Activated naive CD8-positive, alpha-beta T cell treated with anti-CD3 and anti-CD28 coated beads for 36 hours (primary cell): ENCODE results near the gene CDHR2. TPM values are rescaled to one million over a fixed set of nuclear protein-coding genes. Genes with fewer than 3 reads are reported as not detected.

Experiments used
- DNase-seq: peaks from one replicate; pipeline ENCODE4 v3.0.0; 2021
- H3K27ac Mint-ChIP-seq: one replicate; pipeline ENCODE4 v1.8.0; 2022; ENCODE audit warnings: mild to moderate bottlenecking, moderate library complexity, mixed read lengths
- H3K27me3 Mint-ChIP-seq: one replicate; pipeline ENCODE4 v1.8.0; 2022; ENCODE audit warnings: mild to moderate bottlenecking, mixed read lengths
- H3K36me3 Mint-ChIP-seq: one replicate; pipeline ENCODE4 v1.8.0; 2021; ENCODE audit warnings: mild to moderate bottlenecking, mixed read lengths
- H3K4me1 Mint-ChIP-seq: one replicate; pipeline ENCODE4 v1.8.0; 2021; ENCODE audit warnings: mixed read lengths
- H3K4me3 Mint-ChIP-seq: one replicate; pipeline ENCODE4 v1.8.0; 2022; ENCODE audit warnings: mild to moderate bottlenecking, moderate library complexity, mixed read lengths
- H3K9me3 Mint-ChIP-seq: one replicate; pipeline ENCODE4 v1.8.0; 2022; ENCODE audit warnings: mixed read lengths
- total RNA-seq, 2 experiments: library from RNA; stranded (reverse); gene quantifications; one replicate each; pipeline ENCODE4 v1.2.3, GENCODE V29; 2021

Gene CDHR2
- total RNA-seq, 2 experiments from 2014 or later = 0.31 to 0.44 TPM

DNA sequence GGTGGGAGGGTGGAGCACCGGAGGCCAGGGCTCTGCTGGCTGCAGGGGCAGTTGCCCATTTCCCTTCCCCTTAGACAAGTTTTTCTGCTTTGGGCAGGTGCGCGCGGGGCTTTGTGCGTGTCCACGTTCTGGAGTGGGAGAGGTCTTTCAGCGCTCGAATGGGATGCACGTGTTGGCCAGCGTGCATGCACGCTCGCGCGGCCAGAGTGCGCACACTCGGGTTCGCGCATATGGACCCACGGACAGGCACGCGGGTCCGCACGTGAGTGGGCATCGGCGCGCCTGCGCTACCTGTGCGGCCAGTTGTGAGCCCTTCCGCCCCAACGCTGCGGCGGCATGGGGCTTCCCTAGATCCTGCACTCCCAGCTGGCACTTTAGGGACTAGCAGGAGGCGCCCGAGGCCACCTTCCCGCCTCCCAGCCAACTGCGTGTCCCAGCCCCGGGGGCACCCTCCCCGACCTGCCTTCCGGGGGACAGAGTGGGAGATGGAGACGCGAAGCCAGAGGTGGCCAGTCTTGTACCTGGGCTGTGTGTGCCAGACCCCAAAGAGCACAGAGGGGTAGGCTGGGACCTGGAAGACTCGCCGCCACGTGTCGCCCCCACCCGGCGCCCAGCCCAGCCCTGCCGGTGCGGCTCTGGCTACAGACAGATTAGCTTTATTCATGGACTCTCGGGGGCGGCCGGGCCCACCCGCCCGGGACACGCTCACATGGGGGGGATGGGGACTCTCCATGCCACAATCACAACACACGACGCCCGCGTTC is 70.6 kb downstream of the CDHR2 start:
- Mint-ChIP-seq H3K27ac (no peak overlapping the region), H3K4me1 (peaks cover 8% of the 10 kb centered on the region), H3K4me3 (peak overlapping the region; percentile 62), H3K36me3 (no peaks in the 10 kb centered on the region), H3K9me3 (no peaks in the 10 kb centered on the region), H3K27me3 (peaks cover 72% of the 10 kb centered on the region)
- DNase-seq = no peak

DNA sequence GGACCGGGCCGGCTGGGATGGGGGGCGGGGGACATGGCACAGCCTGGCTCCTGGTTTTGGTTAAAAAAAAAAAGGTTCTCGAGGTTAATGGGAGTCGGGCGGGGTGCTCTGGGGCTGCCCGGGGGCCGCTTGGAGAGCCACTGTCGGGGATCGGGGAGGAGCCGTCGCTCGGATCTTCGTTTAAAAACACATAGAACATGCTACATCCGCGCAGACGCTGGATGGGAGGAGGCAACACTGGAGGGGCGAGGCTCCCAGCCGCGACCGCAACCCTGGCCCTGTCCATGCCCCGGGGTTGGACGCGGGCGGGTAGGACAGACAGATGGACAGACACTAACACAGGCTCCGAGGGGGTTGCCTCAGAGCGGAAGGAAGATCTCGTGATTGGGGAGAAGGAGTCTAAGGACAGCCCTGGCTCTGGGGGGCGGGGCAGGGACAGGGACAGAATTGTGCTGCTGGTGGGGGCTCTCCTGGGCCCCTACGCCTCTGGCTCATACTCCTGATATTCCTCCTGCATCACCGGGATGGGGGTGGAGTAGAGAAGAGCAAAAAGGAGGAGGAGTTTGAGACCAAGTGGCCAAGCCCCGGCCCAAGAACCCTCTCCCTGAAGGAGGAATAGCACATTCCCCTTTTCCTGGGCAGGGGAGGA is 71.3 kb downstream of the CDHR2 start:
- H3K4me3 Mint-ChIP-seq = peak overlapping the region; percentile 62
- H3K4me1 Mint-ChIP-seq = peaks cover 8% of the 10 kb centered on the region
- no peak for DNase-seq
- no peak overlapping the region for H3K27ac Mint-ChIP-seq
- no peaks in the 10 kb centered on the region for H3K36me3 Mint-ChIP-seq
- H3K27me3 Mint-ChIP-seq = peaks cover 66% of the 10 kb centered on the region
- H3K9me3 Mint-ChIP-seq = no peaks in the 10 kb centered on the region

DNA sequence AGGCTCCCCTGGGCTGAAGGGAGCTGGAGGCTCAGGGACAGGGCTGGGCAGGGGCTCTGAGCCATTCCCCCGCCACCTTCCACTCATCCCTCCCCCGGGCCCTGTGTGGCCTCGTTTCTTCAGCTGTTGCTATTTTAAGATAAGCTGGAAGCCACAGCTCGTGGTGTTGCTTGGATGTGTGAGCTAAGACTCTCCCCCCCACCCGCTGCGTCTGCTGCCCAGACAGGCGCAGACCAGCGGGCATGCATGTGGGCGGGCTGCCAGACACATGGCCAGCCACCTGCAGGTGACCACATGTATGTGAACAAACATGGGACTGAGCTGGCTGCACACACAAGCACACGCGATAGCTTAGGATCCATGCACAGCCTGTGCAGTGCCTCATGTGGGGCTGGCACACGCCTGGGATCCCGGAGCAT is 72.5 kb downstream of the CDHR2 start:
- no peaks in the 10 kb centered on the region for H3K9me3 Mint-ChIP-seq
- no peak overlapping the region for H3K4me3 Mint-ChIP-seq
- H3K27me3 Mint-ChIP-seq = peaks cover 59% of the 10 kb centered on the region
- peaks cover 8% of the 10 kb centered on the region for H3K4me1 Mint-ChIP-seq
- DNase-seq = no peak
- no peak overlapping the region for H3K27ac Mint-ChIP-seq
- no peaks in the 10 kb centered on the region for H3K36me3 Mint-ChIP-seq

DNA sequence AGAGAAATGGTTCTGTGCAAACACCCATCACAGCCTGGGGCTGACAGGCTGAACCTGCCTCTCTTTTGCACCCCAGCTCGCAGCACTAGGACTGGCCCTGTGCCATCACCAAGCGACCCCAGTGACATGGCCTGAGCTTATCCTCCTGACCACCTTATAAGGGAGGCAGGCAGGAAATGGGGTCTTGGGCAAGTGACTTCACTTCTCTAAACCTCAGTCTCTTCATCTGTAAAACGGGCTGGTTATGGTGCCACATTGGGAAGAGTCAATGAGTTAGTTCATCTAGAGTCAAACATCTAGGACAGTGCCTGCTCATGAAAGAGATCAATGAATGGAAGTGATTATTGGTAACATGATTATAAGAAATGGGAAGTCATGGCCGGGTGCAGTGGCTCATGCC is 75.0 kb downstream of the CDHR2 start:
- H3K9me3 Mint-ChIP-seq = no peaks in the 10 kb centered on the region

DNA sequence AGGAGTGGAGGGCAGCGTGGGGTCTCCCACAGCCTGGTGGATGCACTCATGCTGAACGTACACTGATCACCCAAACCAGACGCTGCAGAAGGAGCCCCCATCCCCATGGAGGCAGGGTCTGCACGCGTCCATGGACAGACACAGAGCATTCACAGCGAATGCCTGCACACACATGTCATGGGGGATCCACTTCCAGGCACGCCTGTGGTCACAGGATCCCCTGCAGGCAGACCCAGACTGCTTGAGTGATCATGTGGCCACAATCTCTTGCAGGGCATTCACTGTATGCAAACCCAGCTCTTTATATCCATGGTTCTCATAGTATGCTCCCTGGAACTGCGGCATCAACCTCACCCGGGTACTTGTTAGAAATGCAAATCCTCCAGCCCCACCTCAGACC is 75.8 kb downstream of the CDHR2 start:
- H3K36me3 Mint-ChIP-seq = no peaks in the 10 kb centered on the region
- no peak overlapping the region for H3K27ac Mint-ChIP-seq
- no peaks in the 10 kb centered on the region for H3K9me3 Mint-ChIP-seq
- peaks cover 6% of the 10 kb centered on the region for H3K4me1 Mint-ChIP-seq
- H3K27me3 Mint-ChIP-seq = peaks cover 62% of the 10 kb centered on the region
- no peak overlapping the region for H3K4me3 Mint-ChIP-seq
- no peak for DNase-seq

More for the DNA sequence above, 75.0 kb downstream of the CDHR2 start:
- H3K36me3 Mint-ChIP-seq = no peaks in the 10 kb centered on the region
- H3K27me3 Mint-ChIP-seq = peaks cover 61% of the 10 kb centered on the region
- no peak for DNase-seq
- no peak overlapping the region for H3K4me3 Mint-ChIP-seq
- no peak overlapping the region for H3K27ac Mint-ChIP-seq
- H3K4me1 Mint-ChIP-seq = peaks cover 6% of the 10 kb centered on the region

DNA sequence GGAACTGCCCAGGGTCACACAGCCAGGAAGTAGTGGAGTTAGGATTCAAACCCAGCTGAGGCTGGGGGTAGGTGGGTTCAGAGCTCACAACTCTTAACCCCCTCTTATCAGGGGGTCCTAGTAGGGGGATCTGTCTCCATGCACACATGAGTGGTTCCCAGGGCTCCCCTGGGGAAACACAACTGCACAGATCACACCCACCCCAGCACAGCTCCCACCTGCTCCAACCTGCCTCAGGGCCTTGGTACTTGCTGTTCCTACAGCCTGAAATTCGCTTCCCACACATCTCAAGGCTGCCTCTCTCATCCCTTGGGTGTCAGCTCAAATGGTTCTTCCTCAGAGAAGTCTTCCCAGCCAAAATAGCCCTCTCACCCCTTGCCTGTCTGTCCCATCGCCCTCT is 76.4 kb downstream of the CDHR2 start:
- H3K4me3 Mint-ChIP-seq = no peak overlapping the region
- H3K4me1 Mint-ChIP-seq = peaks cover 3% of the 10 kb centered on the region
- no peaks in the 10 kb centered on the region for H3K36me3 Mint-ChIP-seq
- H3K9me3 Mint-ChIP-seq = no peaks in the 10 kb centered on the region
- H3K27ac Mint-ChIP-seq = no peak overlapping the region
- no peak for DNase-seq
- H3K27me3 Mint-ChIP-seq = peaks cover 59% of the 10 kb centered on the region

DNA sequence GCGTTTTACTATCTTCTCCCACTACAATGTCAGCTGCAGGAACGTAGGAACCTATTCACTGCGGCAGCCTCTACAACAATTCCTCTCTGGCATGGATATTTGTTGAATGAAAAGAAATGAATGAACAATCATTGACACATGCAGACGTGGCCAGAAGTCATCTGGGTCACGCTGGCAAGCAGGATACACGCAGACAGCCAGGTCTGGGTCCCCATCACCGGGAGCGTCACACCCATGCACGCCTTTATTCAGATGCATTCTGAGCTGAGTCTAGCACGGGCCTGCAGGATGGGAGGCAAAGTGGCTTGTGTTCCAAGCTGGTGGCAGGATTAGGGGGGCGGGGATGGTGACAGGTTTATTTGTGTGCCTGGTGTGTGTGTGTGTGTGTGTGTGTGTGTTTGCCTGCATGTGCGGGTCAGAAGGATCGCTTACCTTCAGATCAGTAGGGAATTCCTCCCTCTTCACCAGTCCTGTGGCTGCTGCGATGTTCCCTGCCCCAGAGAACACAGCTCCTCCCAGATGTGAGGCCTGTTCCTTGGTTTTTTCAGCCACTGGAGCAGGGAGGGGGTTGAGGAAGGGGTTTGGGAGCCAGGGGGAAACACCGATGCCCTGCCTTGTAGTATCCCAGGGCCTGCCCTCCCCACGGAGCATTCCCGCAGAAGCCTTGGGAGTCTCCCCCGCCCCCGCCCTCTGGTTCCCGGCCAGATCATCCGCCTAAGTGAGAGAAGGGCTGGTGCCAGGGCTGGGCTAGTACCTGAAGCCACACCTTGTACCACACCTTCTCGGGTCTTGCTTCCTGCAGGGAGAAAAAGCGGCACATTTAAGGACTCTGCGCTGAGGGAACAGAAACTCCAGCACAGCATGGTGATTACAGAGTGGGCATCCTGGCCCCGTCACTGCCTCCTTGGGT is 77.1 kb downstream of the CDHR2 start:
- Mint-ChIP-seq H3K36me3 (no peaks in the 10 kb centered on the region), H3K27ac (no peak overlapping the region), H3K27me3 (peaks cover 59% of the 10 kb centered on the region), H3K4me3 (no peak overlapping the region), H3K4me1 (peaks cover 6% of the 10 kb centered on the region), H3K9me3 (no peaks in the 10 kb centered on the region)
- DNase-seq = no peak

DNA sequence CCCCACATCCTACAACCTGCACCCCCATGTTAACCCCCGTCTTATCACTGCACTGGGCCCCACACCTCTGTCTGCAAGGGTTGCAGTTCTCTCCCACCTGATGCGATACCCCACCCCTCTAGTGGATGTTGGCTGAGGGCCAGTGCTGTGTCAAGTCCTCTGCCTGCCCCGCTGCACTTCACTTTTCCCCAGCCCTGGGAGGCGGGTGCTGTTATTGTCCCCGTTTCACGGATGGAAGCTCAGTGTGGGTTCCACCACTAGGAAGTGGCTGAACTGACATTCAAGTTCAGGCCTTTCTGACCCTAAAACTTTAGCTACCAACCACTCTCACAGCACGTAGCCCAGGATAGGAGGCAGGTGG is 77.7 kb downstream of the CDHR2 start:
- Mint-ChIP-seq H3K36me3 (no peaks in the 10 kb centered on the region), H3K9me3 (no peaks in the 10 kb centered on the region), H3K27me3 (peaks cover 63% of the 10 kb centered on the region), H3K4me3 (no peak overlapping the region), H3K27ac (no peak overlapping the region), H3K4me1 (peaks cover 6% of the 10 kb centered on the region)
- no peak for DNase-seq

DNA sequence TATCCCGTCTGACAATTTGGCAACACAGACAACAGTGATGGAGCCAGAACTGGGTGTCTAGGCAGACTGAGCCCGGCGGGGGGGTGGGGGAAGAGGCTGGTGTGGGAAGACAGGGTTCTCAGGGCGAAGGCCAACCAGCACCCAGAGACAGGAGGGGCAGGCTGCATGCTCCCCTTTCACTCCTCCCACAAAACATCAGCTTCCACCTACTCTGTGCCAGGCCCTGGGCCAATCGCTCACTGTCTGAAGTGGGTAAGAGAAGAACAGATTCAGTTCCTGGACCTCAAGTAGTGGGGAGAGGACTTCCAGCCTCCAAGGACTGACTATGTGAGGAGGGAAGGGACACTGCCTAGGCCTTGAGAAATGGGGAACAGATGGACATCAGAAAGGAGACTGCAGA is 78.4 kb downstream of the CDHR2 start:
- Mint-ChIP-seq H3K27ac (no peak overlapping the region), H3K4me3 (no peak overlapping the region)

DNA sequence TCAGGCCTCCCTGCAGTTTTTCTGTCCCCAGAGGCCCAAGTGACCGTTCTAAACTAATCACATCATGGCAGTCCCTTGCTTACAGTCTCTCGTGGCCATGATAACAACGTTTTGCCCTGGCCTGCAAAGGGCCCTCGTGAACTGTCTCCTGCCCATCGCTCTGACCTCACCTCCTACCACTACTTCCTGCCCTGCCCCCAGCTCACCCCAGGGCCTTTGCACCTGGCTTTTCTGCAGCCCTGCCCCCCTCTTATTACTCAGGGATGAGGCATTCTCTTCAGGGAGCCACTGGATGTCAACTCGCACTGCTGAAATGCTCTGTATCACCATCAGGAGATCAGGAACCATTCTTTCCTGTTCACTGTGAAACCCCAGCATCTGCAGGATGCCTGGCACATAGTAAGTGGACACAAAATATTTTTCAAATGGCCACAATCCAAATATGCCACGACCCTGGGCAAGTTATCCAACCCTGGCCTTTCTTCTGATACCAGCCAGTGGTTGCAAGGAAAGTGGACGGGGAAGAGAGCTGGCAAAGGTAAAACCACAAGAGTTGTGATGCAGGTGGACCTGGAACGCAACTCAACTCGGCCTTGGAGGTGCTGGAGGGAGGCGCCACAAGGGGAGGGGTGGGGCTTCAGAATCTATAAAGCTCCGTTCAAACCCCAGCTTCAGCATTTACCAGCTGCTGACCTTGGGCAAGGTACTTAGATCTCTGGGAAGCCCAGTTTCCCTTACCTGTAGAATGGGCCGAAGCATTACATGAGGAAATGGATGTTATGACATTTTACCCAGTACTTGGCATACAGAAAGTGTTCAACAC is 79.5 kb downstream of the CDHR2 start:
- Mint-ChIP-seq H3K27ac (no peak overlapping the region), H3K4me1 (peaks cover 8% of the 10 kb centered on the region), H3K9me3 (no peaks in the 10 kb centered on the region), H3K27me3 (peaks cover 72% of the 10 kb centered on the region), H3K36me3 (no peaks in the 10 kb centered on the region), H3K4me3 (no peak overlapping the region)
- DNase-seq = no peak

More for the DNA sequence above, 78.4 kb downstream of the CDHR2 start:
- DNase-seq = no peak
- H3K4me1 Mint-ChIP-seq = peaks cover 6% of the 10 kb centered on the region
- no peaks in the 10 kb centered on the region for H3K36me3 Mint-ChIP-seq
- peaks cover 62% of the 10 kb centered on the region for H3K27me3 Mint-ChIP-seq
- H3K9me3 Mint-ChIP-seq = no peaks in the 10 kb centered on the region

DNA sequence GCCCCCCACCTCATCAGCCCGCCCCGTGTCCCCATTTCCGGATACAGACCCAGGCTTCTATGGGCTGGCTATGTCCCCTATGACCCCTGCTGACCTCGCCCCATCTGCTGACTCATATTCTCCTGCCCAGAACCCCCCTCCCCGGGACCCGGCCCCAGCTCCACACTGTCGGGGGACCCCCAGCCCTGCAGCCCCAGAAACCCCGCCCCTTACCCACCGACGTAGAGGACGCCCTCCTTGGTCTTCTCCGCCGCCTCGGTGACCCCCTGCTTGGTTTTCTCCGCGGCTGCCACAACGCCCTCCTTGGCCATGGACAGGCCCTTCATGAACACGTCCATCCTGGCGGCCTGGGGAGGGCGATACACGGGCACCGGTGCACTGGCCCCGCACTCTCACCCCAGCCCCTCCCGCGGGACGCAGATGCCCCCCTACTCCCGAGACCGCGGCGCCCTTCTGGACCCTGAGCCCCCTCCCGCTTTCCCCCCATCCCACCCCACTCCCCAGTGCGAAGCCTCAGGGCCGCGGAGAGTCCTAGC is 80.2 kb downstream of the CDHR2 start:
- no peak for DNase-seq
- H3K9me3 Mint-ChIP-seq = no peaks in the 10 kb centered on the region
- no peak overlapping the region for H3K27ac Mint-ChIP-seq
- no peaks in the 10 kb centered on the region for H3K36me3 Mint-ChIP-seq
- peaks cover 74% of the 10 kb centered on the region for H3K27me3 Mint-ChIP-seq
- H3K4me3 Mint-ChIP-seq = peak overlapping the region; percentile 44
- H3K4me1 Mint-ChIP-seq = peaks cover 11% of the 10 kb centered on the region

DNA sequence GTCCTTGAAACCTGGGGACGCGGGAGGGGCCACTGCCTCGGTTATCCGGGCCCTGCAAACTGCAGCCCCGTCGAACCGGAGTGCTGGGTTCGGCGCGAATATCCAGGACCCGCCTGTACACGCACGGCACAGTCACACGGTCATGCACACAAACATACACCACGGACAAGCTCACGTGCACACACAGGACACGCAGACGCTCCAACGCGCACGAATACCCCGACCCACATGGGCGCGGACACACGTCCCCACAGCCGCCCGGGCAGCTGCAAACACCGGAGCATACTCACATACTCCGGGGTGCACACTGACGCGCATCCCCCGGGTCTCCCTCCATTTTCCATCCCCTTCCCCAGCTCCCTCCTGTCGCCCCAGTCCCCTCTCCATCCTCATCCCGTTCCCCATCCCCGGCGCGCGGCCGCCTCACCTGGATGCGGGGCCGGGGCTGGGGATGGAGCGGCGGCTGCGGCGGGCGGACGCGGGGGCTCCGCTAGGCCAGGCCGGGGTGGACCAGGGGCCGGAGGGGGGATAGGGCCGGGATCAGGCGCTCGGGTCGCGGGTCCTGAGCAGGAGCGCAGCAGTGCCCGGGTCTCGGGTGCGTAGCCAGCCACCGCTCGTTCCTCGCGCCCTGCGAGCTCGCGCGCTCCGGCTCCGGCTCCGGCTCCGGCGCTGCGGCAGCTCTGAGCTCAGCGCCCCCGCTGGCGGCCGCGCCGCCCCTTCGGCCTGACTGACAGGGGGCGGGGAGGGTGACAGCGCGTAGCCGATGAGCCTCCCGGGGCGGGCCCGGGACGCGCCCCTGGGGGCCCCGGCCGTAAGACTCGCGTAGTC is 80.9 kb downstream of the CDHR2 start, which contains the start of the genes EIF4E1B and SNCB:
TSS of gene EIF4E1B (plus strand) at position 823 of the 828 bp plus-strand sequence. CDS start 12,113 bp downstream, outside the sequence.
TSS of gene SNCB (minus strand) at position 682 of the 828 bp plus-strand sequence. CDS start 880 bp downstream, outside the sequence.
- peaks cover 78% of the 10 kb centered on the region for H3K27me3 Mint-ChIP-seq

DNA sequence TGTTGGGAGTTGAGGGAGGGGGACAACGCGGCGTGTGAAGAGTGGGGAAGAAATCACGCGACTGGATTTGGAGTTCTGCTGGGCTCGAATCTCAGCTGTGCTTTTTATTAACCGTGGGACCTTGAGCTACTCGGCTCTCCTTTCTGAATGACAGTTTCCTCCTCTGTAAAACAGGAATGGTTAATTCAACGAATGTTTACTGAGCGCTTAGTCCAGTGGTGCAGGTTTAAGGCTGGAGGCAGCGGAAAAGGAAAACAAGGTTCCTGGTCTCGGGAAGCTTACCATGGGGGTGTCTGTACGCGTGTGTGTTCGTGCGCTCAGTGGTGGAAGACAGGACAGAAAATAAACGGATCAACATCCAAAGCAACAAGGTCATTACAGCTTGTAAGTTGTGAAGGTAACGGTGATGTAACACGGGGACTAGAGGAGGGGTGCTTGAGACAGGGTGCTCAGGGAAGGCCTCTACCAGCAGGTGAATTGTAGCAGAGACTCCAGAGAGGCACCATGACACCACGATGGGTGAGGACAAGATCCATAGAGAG is 81.6 kb downstream of the CDHR2 start:
- Mint-ChIP-seq H3K4me3 (peak overlapping the region; percentile 40), H3K36me3 (no peaks in the 10 kb centered on the region), H3K4me1 (peaks cover 11% of the 10 kb centered on the region), H3K9me3 (no peaks in the 10 kb centered on the region), H3K27ac (no peak overlapping the region), H3K27me3 (peaks cover 84% of the 10 kb centered on the region)
- no peak for DNase-seq

More for the DNA sequence above, 80.9 kb downstream of the CDHR2 start, which contains the start of the genes EIF4E1B and SNCB:
- Mint-ChIP-seq H3K4me3 (peak within 1 kb of the TSS; percentile 44), H3K36me3 (no peaks in the 10 kb centered on the region), H3K9me3 (no peaks in the 10 kb centered on the region), H3K4me1 (peaks cover 11% of the 10 kb centered on the region), H3K27ac (no peak within 1 kb of the TSS)
- DNase-seq = peak; percentile 81
